HG03060 (cell line): ENCODE data around the gene ZNF184.

Experiments
- ATAC-seq: cut with Tn5 transposase; IDR thresholded peaks from one replicate; pipeline ENCODE4 v1.9.1; 2021; ENCODE audit warnings: low read depth, moderate number of reproducible peaks; ENCODE audit not compliant: unreplicated experiment

The ZNF184 gene

DNA sequence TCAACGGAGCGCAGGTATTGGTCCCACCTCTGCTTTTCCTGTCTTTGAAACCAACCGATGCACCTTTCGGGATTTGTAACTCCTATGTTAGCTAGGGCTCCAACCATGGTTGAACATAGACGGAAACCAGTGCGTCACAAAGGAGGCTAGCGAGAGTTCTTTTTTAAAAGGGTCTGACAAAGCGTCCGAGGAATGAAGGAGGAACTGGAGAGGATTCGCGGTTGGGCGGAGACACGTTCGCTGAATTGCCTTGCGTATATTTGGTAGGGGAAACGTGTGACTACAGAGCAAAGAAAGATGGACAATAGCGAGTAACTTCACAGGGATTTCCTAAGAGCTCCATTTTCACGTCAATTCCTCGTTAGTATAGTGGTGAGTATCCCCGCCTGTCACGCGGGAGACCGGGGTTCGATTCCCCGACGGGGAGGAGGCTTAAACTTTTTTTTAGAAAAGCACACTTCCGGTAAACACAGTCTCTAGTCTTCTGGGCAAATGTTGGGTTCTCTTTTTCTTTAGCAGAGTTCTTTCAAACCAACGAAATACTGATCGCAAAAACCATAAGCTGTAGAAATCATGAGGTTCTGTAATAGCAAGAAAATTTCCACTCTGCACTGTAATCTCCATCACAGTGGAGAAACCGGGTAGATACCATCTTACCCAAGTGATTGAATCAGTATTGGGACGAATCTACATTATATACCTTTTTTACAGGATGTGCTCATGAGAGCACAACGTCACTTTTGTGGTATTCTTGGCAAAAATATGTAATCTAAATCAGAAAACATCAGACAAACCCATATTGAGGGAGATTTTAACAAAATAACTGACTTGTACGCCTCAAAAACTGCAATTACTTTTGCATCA, 6.6 kb upstream of the ZNF184 start:
- ATAC-seq = peak; percentile 51

DNA sequence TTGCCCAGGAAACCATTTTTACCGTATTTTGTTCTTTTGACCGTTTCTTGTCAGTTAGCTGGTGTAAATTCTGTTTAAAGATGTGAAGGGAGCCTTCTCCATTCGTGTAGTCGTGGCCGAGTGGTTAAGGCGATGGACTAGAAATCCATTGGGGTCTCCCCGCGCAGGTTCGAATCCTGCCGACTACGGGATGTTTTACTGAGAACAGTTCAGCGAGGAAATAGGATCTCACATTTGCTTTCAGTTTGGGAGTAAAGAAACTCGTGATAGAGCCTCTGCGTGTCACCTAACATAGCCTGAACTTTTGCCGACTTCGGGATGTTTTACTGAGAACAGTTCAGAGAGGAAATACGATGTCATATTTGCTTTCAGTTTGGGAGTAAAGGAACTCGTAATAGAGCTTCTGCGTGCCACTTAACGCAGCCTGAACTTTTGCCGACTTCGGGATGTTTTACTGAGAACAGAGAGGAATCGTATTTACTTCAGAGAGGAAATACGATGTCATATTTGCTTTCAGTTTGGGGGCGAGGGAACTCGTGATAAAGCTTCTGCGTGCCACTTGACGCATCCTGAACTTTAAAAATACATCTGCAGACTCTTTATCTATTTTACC, 5.9 kb upstream of the ZNF184 start:
- peak; percentile 35 for ATAC-seq

DNA sequence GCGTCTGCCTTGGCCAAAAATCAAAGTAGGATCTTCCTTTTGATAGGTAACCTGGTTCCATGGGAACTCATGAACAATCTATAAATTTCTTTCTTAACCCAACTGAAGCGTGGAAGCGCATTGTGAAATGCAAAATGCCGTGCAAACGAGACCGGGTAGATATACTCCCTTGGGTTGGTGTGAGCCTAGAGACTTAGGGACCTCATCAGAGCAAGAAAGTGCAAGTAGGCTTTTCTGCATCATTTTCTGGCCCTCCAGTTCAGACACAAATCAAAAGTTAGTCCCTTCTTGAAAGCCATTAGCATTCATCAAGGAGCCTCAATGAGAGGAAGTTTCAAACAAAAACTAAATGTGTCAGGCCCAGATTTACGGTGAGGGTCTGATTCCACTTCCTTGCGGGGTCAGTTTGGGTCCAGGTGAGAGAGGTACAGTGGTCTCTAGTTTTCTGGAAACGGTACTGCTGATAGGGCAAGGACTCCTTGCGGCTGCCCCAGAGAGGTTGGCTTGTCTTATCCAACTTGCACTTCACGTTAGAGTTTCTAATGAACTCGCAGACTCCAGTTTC, 5.3 kb upstream of the ZNF184 start:
- peak; percentile 8 for ATAC-seq

DNA sequence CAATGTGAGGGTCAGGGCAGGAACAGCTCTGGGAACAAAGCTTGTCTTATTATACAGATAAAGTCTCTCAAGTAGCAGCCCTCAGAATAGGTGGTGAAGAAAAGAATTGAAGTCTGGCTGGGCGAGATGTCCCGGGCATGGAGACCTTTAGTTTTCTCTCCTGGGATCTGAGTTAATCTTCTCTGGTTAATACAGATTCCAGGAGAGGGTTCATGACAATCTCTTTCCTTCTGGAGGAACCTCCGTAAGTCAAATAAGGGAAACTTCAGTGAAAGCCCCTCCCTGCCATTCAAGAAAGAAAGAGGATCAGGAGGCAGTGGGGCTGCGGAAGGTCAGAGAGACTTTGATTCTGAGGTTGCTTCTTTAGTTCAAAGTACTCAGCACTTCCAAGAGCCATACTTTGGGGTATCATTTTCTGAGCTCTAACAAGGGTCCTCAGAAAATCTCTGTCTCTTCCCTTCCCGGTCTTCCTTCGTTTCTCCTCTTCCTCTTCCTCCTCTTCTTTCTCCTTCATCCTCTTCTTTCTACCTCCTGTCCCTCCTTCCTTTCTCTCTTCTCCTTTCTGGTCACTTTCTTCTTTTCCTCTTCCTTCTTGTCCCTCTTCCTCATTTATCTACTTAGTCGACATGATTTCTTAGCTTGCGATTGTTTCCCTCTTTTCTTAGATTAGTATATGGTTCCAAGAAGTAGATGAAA, 4.6 kb upstream of the ZNF184 start:
- no peak for ATAC-seq

DNA sequence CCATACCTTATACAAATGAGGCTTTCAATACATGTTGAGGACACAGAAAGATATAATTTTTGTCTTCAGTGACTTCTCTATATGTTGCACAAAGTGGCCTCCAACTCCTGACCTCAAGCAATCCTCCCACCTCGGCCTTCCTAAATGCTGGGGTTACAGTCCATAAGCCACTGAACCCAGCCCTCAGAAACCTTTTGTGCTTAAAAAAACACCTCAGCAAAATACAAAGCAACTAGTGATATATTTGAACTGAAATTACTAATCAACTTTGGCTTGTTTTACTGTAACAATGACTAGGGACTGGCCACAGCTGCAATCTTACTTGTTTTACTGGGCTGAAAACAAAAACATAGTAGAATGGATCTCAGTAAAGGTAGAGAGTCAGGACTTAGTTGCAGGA, 3.2 kb upstream of the ZNF184 start:
- ATAC-seq = no peak

DNA sequence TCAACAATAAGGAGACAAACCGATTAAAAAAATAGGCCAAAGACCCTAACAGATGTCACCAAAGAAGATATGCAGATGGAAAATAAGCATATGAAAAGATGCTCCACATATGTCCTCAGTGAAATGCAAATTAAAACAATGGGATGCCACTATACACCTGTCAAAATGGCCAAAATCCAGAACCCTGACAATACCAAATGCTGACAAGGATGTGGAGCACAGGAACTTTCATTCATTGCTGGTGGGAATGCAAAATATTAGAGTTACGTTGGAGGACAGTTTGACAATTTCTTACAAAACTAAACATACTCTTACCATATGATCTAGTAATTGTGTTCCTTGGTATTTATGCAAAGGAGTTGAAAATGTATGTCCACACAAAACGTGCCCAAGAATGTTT, 1.8 kb upstream of the ZNF184 start:
- no peak for ATAC-seq

DNA sequence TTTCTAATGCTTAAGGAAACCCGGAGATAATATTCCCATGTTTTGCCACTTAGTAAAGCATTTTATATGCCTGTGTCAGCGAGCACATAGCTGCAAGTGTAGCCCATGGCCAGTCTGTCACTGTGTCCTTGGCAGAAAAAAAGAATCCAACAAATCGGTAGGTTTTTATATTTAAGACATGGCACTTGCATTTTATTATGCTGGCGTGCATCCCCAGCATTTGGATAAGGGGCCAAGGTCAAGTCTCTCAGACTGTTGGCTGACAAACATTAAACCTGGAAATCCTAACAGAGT, 1.2 kb upstream of the ZNF184 start:
- no peak for ATAC-seq

DNA sequence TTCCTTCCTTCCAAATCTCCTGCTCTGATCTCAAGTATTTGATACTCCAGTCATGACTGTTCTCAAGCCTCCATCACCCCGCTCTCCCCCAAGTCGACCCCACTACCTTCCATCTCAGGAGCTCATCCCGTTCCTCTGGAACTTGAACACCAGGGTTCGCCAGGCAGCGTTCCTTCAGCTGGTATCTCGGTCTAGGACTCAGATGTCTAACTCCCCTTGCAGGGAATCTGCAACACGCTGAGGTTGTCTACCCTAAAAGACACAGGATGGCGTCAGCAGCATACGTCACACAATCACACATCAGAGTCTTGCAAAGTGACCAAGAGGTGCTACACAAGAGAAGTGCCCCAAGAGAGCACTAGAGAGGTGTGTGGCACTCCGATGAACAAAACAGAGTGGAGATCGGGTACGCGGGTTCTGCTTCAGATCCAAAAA, 706 bp downstream of the ZNF184 start:
- ATAC-seq = peak; percentile 23

DNA sequence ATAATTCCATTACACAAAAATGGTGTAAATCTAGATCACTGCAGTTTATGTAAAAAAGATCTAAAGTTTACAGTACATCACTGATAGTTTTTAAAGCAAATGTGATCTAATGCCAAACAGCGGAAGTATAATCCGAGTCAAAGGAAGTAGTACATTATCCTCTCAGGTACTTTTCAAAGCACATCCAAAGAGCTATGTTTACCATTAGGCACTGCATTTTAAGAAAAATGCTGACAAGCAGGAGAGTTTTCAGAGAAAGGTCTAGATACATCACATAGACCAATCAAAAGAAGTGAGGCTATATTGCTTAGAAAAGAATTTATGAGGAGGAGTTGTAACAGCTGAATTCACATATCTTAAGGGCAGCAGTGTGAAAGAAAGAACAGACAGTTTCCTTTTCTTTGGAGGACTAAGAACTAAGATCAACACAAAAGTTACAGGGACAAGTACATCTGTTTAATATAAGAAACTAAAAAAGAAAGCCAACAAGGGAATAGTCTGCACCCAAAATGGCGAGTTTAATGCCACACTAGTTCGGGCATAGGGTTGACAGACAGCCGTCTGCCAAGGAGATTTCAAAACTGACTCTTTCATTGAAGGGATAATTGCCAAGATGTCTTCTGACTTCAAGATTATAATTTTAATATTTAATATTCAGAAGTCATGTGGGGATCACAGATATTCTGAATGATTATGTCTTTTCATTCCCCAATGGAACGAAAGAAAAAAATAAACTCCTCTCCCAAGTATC, 1.4 kb downstream of the ZNF184 start:
- ATAC-seq = no peak

DNA sequence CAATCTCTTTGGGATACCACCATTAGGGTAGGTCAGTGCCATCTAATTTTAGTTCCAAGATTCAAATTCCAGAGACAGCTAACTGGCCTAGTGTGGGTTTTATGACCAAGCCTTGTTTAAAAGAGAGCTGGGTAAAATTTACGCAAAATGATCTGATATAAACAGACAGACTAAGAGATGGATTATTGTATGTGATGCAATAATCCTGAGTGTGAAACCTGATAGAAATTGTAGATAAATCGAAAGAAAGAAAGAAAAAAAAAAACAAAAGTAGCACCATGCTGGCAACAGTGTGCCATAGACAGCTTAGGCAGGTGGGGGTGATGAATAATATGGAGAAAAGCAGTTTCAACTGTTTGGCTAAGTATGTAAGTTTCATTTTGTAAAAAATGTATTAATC, 2.9 kb downstream of the ZNF184 start:
- no peak for ATAC-seq

DNA sequence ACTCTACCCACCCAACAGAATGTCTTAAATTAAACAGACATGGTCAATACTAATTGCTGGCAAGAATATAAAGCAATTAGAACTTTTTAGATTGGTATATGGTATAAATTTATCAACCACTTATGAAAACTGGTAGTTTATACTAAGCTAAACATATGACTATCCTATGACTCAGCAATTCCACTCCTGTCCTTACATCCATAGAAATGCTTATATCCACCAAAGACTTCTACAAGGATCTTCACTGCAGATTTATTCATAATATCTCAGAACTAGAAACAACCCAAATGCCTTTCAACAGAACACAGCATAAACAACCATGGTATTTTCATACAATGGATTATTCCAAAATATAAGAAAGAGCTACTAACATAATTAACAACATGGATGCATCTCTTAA, 4.6 kb downstream of the ZNF184 start:
- no peak for ATAC-seq

DNA sequence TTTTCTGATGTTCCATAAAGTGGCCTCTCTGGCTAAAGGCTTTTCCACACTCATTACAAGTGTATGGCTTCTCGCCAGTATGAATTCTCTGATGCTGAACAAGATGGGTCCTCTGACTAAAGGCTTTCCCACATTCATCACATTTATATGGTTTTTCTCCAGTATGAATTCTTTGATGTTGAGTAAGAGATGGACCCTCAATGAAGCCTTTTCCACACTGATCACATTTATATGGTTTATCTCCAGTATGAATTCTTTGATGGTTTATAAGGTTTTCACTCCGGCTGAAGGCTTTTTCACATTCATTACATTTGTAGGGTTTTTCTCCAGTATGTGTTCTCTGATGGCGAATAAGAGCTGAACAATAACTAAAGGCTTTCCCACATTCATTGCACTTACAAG, 20.4 kb downstream of the ZNF184 start:
- ATAC-seq = no peak

DNA sequence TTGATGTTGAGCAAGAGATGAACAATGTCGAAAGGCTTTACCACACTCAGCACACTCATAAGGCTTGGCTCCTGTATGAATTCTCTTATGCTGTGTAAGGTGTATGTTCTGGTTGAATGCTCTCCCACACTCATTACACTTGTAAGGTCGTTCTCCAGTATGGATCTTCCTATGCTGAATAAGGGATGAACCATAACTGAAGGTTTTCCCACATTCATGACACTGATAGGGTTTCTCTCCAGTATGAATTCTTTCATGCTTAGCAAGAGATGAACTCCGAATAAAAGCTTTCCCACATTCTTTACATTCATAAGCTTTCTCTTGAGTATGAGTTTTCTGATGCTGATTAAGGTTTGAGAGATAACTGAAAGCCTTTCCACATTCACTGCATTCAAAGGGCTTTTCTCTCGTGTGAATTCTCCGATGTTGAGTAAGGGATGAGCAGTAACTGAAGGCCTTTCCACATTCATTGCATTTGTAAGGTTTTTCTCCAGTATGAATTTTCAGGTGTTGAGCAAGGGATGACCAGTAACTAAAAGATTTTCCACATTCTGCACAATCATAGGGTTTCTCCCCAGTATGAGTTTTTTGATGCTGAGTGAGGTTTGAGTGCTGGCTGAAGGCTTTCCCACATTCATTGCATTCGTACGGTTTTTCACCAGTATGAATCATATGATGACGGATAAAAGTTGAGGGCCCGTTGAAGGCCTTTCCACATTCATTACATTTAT, 21.1 kb downstream of the ZNF184 start:
- no peak for ATAC-seq

DNA sequence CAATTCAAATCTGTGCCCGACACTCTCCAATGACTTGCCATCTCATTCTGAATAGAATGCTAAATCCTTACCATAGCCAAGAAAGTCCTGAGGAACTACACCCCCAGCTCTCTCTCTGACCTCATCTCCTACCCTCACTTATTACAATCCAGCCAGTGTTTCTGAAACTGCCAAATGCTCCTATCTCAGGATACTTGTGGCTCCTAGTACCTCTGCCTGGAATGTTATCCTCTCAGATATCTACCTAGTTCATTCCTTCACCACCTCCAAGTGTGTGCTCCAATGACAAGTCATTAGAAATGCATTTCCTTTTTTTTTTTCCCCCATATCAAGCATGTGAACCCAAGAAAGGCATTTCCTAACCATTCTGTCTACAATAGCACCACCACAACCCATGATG, 24.4 kb downstream of the ZNF184 start:
- ATAC-seq = no peak

DNA sequence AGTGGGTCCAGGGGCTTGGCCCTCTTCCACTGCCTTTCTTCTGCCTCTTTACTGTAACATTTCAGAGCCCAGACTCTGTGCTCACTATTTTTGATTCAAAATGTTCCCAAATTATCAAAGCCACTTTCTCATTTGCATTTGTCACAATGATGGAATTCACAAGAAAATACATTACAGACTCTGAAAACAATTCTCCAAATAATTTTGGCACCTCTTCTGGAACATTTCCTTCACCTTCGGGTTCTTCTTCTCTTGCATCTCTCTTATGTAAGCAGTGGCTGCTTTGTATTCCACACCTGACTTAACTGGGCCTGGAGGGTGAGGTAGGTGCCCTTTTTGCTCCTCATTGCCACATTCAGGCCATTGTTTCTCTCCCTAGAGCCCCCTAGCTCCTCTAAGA, 30.0 kb downstream of the ZNF184 start:
- ATAC-seq = no peak

DNA sequence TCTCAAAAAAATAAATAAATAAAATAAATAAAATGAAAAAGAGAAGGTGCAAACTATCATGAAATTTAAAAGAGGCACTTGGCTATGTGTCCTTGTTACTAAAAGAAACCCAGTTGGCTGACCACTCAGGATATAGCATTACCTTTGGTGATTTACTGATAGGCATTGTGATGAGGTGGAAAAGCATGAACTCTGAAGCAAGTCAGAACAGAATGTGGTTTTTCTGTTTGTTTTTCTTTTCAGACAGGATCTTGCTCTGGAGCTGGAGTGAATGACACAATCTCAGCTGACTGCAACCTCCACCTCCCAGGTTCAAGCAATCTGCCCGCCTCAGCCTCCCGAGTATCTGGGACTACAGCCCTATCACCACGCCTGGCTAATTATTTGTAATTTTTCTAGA, 31.9 kb downstream of the ZNF184 start:
- no peak for ATAC-seq

DNA sequence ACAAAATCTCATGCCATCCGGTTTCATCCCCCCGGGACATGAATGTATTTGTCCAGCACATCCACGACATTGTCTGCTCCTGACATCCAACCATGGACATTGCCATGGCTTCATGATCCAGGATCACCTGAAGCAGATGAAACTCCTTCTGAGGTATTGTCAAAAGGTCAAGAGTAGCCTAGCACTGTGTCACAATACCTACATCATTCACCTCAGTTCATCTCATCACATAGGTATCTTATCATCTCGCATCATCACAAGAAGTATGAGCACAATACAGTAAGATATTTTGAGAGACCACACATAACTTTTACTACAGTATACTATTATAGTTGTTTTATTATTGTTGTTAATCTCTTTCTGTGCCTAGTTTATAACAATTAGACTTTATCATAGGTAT, 33.5 kb downstream of the ZNF184 start:
- ATAC-seq = no peak

DNA sequence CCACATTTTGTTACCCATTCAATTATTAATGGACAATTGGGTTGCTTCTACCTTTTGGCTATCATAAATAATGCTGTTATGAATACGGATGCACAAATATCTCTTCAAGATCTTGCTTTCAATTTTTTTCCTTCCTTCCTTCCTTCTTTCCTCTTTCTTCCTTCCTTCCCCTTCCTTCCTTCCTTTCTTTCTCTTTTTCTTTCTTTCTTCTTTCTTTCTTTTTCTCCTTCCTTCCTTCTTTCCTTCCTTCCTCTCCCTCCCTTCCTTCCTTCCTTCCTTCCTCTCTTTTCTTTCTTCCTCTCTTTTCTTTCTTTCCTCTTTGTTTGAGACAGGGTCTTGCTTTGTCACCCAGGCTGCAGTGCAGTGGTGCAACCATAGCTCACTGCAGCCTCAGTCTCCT, 39.2 kb downstream of the ZNF184 start:
- ATAC-seq = no peak

DNA sequence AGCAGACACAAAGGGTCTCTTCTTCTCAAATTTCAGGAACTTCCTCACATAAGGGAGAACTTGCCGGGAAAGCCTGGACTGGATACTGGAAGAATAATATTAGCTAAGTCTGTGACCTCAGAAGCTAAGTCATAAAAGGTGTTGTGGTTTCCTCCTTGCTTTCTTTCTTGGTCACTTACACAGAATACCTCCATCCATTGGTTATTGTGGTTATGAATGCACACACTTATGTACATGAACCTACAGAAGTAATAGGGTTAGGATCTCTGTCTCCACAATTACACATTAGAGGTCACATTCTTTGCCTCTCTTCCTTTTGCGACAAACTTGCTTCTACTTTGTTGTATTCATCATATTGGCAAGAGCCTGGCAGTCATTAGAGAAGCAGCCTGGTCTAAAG, 43.9 kb downstream of the ZNF184 start:
- ATAC-seq = no peak

DNA sequence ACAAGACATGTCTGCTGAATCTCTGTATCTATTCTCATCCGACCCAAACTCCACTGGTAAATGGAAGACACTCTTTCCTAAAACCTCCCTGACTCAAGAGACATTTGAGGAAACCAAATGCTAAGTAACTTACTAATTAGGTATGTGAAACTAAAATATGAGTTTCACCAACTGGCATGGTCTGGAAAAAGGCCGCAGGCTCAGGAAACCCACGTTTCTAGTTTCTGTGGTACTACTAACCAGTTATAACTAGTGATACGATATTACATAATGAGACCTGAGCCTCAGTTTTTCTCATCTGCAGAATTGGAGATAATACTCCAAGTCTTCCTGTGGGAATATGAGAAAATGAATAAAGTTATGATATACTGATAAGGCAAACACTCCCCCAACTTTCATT, 44.4 kb downstream of the ZNF184 start:
- ATAC-seq = no peak
